DOHH2 (cell line): Measurements from ENCODE around the gene BET1L.

Experiments used
- EZH2phosphoT487 ChIP-seq: fragments of 200-600 bp; sonication (generic); IDR thresholded peaks from 2 replicates; pipeline ENCODE4 v1.6.1; 2017; ENCODE audit warnings: borderline replicate concordance, mild to moderate bottlenecking, antibody characterized with exemption, low read length, moderate library complexity, mixed read lengths
- TF ChIP-seq, protein P1 (sequence below): fragments of 200-600 bp; sonication (generic); IDR thresholded peaks from one replicate; pipeline ENCODE4 v1.5.1; 2014; ENCODE audit warnings: antibody characterized with exemption, mild to moderate bottlenecking, low read depth, low read length; ENCODE audit not compliant: poor library complexity, severe bottlenecking

DNA sequence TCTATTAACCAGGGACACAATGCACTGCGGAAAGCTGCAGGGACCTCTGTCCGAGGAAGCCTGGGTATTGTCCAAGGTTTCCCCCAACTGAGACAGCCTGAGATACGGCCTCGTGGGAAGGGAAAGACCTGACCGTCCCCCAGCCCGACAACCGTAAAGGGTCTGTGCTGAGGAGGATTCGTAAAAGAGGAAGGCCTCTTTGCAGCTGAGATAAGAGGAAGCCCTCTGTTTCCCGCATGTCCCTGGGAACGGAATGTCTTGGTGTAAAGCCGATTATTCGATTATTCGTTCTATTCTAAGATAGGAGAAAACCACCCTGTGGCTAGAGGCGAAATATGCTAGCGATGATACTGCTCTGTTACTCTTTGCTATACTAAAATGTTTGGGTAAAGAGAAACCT, 5.2 kb downstream of the BET1L start:
- TF ChIP-seq, protein P1, sequence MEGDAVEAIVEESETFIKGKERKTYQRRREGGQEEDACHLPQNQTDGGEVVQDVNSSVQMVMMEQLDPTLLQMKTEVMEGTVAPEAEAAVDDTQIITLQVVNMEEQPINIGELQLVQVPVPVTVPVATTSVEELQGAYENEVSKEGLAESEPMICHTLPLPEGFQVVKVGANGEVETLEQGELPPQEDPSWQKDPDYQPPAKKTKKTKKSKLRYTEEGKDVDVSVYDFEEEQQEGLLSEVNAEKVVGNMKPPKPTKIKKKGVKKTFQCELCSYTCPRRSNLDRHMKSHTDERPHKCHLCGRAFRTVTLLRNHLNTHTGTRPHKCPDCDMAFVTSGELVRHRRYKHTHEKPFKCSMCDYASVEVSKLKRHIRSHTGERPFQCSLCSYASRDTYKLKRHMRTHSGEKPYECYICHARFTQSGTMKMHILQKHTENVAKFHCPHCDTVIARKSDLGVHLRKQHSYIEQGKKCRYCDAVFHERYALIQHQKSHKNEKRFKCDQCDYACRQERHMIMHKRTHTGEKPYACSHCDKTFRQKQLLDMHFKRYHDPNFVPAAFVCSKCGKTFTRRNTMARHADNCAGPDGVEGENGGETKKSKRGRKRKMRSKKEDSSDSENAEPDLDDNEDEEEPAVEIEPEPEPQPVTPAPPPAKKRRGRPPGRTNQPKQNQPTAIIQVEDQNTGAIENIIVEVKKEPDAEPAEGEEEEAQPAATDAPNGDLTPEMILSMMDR, result no peak
- no peak for TF ChIP-seq EZH2phosphoT487
